CD1c-positive myeloid dendritic cell (primary cell): ENCODE data around the gene PDE11A.
"Not testable (repeated sequence)": the region's sequence is repeated elsewhere in the genome, so short reads cannot be mapped to it uniquely, and the experiment has no call there.

Experiments used
- DNase-seq: peaks from one replicate; pipeline ENCODE4 v3.0.0-alpha.2; 2016; ENCODE audit errors: extremely low spot score

The PDE11A gene

GRCh38 chr2:178008636-178009289 is 63.8 kb downstream of the PDE11A start:
- DNase-seq, result no peak

DNA sequence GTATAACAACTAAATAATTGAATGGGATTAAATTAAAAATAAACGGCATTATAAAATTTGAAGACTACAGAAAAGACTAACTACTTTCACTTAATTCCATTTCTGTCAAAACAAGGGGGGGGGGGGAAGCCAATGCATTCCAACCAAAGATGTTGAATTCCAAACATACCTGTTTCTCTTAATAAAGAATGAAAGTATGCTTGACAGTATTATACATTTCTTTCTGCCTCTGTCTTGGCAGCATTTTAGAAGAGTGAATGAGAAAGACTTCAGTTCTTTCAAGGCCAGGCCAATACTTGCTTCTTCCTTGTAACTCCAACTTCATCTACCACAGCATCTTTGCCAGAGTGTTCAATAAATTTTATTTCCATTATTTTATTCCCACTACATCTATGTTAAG is 65.9 kb downstream of the PDE11A start:
- no peak for DNase-seq

GRCh38 chr2:178005756-178006155 is 66.8 kb downstream of the PDE11A start:
- DNase-seq, result no peak

DNA sequence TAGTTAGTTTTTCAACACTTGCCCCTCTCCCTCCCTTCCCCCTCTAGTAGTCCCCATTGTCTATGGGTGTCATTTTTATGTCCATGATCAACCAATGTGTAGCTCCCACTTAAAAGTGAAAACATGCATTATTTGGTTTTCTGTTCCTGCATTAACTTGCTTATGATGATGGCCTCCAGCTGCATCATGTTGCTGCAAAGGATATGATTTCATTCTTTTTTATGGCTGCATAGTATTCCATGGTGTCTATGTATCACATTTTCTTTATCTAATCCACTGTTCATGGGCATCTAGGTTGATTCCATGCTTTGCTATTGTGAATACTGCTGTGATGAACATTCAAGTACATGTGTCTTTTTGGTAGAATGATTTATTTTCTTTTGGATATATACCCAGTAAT is 70.5 kb downstream of the PDE11A start:
- DNase-seq, result no peak

DNA sequence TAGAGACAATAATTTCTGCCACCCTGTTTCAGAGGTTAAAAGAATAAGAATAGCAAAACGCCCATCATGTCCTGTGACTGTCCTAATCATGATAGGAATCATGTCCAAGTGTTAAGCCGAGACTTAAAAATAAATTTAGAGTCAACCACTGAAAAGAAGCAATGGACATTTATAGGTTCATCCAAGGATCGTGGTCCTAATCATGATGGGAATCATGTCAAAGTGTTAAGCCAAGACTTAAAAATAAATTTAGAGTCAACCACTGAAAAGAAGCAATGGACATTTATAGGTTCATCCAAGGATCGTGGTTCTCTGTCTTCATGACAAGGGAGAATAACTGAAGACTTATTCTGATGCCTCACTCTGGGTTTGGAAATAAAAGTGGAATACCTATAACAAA is 73.6 kb downstream of the PDE11A start:
- DNase-seq, result no peak

DNA sequence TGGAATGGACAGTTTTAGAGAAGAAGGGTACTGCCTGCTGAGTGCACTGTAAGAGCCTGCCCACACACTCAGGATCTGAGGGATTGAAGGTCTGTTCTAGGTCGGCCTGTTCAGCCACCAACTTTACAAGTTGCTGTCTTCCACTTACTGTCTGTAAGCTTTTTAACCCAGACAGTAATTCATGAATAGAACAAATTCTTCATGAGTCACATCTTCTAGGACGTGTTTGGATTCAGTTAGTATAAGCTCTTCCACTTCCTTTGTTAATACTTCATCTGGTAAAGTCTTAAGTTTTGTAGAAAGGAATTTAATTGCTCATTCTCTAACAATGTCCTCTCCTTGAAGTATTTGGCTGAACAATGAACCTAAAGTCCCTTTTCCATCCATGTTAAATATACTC is 74.6 kb downstream of the PDE11A start:
- no peak for DNase-seq

GRCh38 chr2:177992992-177993391 is 79.6 kb downstream of the PDE11A start:
- no peak for DNase-seq

DNA sequence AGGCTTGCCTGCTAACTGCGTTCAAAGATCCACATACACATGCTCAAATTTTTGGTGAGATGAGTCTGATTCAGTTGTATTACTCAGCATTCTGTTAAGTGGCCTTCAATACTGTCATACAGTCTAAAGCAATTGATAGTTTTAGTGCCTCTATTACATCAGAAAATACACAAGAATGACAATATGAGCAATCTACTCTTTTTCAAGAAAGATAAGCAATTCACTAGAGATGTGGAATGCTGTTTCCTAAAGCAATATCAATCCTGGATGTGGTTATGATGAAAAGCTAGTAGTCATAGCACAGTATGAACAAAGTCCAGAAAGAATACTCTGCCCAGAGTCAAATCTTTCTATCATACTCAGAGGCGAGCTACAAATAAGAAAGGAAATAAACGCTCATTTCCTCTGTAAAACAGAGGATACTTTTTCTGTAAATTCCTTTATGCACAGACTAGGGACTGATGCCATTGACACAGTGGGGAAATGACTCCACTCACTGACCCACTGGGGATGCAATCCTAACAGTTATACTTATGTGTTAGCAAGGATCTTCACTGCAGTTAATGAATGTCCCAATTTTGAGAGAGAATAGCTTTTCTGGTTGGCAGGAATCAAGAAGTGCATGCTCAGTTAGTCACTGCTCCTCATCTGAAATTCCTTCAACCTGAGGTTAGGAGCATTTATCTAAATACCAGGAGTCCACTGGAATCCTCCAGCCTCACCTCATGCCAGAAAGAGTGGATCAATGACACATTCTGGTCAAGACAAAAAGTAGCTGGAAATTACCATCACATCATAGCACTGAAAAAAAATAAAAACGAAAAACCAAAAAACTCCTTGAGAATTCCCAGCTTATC is 83.3 kb downstream of the PDE11A start:
- DNase-seq, result no peak

- DNase-seq, result no peak
Measured at GRCh38 chr2:177984749-177985148, 87.8 kb downstream of the PDE11A start.

GRCh38 chr2:177983183-177983788 is 89.3 kb downstream of the PDE11A start:
- peak; percentile 21 for DNase-seq

DNA sequence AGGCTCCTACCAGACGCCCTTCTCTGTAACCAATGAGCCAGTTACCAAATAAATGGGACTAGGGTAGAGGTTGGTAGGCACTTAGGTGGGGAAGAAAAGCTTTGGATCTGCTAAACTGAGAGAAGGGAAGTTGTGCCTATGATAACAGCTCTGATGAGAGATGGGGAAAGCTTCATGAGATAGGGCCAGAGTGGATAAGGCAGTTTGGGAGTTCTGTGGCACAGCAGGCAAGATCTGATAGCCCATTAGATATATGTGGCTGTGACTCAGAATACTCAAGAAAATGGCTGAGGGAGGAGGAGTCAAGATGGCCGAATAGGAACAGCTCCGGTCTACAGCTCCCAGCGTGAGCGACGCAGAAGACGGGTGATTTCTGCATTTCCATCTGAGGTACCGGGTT is 99.8 kb downstream of the PDE11A start:
- no peak for DNase-seq

GRCh38 chr2:177972123-177972522 is 100.5 kb downstream of the PDE11A start:
- no peak for DNase-seq

DNA sequence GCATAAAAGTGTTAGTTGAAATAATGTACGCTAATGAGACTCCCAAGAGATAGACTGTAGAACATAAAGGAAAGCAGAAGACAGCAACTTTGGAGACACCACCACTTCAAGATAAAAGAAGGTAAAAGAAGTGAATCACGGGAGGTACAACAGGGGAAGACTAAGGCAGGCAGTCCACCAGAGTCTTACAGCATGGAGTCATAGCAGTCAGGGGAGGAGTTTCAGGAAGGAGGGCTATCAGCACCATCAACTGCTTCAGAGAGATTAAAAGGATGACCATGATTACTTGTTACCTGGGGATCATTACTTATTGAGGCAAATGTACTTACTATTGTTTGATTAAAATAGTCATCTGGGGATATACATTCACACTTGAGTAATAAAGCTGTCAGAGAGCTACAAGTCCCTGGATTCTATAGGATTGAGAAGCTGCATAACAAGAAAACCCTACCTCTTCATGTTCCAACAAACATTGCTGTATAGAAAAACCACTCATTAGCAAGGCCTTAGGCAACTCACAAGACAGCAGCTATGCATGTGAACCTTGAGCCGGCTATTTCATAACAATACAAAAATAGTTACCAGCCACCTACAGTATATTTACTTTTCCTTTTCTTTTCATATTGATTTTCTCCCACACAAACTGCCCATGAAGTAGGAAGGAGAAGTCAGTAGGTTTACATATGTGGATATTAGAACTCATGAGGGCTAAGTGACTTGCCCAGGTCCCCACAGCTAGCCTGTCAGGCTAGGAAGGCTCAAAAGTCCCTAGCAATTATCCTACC is 101.7 kb downstream of the PDE11A start:
- no peak for DNase-seq

GRCh38 chr2:177964892-177965291 is 107.7 kb downstream of the PDE11A start:
- DNase-seq, result no peak

DNA sequence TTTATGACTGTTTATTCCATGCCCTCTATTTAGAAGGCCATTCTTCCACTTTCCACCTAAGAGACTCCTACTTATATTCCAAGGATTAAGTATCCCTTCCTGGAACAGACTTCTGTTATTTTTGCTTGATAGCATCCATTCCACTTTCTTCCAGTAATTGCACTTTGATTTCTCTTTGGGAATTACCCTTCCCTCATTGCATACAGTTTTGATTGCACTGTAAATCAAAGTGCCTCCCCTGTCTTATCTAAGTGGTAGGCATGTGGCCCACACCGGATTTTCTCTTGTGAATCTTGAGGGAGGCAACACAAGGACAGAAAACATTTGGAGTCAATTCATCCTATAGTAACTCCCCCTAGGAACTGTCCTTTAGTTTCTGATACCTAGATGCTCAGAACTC is 120.4 kb downstream of the PDE11A start:
- no peak for DNase-seq

- not testable (repeated sequence) for DNase-seq
Measured at GRCh38 chr2:177947598-177947997, 125.0 kb downstream of the PDE11A start.

DNA sequence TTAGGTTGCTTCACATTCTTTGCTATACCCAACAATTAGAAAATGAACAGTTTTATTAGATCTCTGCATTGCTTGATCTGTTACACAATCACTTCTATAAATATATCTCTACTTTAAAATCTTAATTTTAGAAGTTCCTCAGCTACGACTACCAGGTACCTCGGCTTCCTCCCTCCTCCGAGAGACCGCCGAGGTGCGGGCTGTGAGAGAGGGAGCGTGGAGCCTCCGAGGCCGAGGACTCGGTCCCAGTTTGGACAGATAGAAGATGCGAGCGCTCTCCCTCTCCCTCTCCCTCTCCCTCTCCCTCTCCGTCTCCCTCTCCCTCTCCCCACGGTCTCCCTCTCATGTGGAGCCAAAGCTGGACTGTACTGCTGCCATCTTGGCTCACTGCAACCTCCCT is 128.0 kb downstream of the PDE11A start:
- not testable (repeated sequence) for DNase-seq

DNA sequence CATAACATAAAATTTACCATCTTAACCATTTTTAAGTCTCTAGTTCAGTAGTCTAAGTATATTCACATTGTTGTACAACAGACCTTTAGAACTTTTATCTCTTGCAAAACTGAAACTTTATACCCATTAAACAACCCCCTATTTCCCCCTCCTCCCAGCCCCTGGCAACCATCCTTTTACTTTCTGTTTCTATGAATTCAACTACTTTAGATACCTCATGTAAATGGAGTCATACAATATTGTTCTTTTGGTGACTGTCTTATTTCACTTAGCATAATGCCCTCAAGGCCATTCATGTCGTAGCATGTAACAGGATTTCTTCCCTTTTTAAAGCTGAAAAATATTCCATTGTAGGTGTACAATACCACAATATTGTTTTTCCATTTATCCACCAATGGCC is 129.8 kb downstream of the PDE11A start:
- DNase-seq, result no peak

- DNase-seq, result no peak
Measured at GRCh38 chr2:177939211-177939610, 133.4 kb downstream of the PDE11A start.

- no peak for DNase-seq
Measured at GRCh38 chr2:177930916-177931315, 141.7 kb downstream of the PDE11A start.

- DNase-seq, result no peak
Measured at GRCh38 chr2:177929662-177930522, 142.7 kb downstream of the PDE11A start.
